Measurements from ENCODE around the gene SLC22A5. TPM values are rescaled to one million over a fixed set of nuclear protein-coding genes. Genes with fewer than 3 reads are reported as not detected.
A peak's percentile ranks its signal among the peaks of the same experiment; 100 is the strongest.

The SLC22A5 gene
- total and polyA plus RNA-seq, 9 of the 15 experiments (the other 6 are each of a cell fraction or from before 2014, with no cell fraction given) = 3.0 to 16.6 (median 8.3) TPM

DNA sequence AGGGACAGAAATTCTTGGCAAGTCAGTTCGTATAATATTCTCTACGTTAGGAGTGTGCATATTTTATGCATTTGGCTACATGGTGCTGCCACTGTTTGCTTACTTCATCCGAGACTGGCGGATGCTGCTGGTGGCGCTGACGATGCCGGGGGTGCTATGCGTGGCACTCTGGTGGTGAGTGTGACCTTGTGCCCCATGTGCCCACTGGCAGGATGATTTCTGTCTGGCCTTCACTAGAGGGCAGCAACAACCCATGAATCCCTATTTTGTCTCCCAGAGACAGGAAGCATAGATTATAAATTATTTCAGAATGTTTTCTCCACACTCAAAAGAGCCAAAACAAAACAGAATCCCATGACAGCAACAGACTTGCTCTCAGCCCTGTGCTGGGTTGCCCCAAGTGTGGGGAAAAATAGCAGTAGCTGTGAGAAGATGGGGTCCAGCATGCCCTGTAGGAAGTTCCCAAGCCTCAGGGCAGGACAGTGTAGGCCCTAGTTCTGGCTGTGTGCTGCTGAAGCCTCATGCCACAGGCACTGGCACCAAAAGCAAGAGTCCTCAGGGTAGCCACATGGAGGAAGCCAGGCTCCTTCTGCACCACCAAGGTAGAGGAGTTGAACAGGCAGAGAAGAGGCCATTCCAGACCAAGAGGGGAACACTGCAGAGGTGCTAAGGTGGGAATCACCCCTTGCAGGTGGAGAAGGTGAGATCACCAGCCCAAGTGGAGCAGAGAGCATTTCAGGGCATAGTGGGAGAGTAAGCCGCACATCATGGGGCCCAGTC, 16.0 kb downstream of the SLC22A5 start (continued):
- TF ChIP-seq, protein P1, sequence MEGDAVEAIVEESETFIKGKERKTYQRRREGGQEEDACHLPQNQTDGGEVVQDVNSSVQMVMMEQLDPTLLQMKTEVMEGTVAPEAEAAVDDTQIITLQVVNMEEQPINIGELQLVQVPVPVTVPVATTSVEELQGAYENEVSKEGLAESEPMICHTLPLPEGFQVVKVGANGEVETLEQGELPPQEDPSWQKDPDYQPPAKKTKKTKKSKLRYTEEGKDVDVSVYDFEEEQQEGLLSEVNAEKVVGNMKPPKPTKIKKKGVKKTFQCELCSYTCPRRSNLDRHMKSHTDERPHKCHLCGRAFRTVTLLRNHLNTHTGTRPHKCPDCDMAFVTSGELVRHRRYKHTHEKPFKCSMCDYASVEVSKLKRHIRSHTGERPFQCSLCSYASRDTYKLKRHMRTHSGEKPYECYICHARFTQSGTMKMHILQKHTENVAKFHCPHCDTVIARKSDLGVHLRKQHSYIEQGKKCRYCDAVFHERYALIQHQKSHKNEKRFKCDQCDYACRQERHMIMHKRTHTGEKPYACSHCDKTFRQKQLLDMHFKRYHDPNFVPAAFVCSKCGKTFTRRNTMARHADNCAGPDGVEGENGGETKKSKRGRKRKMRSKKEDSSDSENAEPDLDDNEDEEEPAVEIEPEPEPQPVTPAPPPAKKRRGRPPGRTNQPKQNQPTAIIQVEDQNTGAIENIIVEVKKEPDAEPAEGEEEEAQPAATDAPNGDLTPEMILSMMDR (IDR thresholded peaks at IDR 0.05 in 2 of 3, conservative IDR thresholded peaks at IDR 0.05 in 1 of 3; ENCODE audit: insufficient read depth in 2 of 3, low read depth in 1 of 3, low read length in 3 of 3) = peak; percentile 54 to 69 (median 67)
- TF ChIP-seq BCOR (IDR thresholded peaks at IDR 0.05) (no peak), ZC3H4 (CRISPR knock-in tag; IDR thresholded peaks at IDR 0.05; ENCODE audit: borderline replicate concordance) (no peak)
- TF ChIP-seq, protein P2, sequence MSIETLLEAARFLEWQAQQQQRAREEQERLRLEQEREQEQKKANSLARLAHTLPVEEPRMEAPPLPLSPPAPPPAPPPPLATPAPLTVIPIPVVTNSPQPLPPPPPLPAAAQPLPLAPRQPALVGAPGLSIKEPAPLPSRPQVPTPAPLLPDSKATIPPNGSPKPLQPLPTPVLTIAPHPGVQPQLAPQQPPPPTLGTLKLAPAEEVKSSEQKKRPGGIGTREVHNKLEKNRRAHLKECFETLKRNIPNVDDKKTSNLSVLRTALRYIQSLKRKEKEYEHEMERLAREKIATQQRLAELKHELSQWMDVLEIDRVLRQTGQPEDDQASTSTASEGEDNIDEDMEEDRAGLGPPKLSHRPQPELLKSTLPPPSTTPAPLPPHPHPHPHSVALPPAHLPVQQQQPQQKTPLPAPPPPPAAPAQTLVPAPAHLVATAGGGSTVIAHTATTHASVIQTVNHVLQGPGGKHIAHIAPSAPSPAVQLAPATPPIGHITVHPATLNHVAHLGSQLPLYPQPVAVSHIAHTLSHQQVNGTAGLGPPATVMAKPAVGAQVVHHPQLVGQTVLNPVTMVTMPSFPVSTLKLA (conservative IDR thresholded peaks at IDR 0.05) = no peak
